Hematopoietic multipotent progenitor cell treated with erythropoietin and hydrocortisone succinate and interleukin-3 and kit ligand, for 8 days (in vitro differentiated cells): ENCODE data around the gene OR2AJ1.

Experiments
- DNase-seq: peaks from one replicate; pipeline ENCODE4 v3.0.0-alpha.2; 2015

OR2AJ1 gene

DNA sequence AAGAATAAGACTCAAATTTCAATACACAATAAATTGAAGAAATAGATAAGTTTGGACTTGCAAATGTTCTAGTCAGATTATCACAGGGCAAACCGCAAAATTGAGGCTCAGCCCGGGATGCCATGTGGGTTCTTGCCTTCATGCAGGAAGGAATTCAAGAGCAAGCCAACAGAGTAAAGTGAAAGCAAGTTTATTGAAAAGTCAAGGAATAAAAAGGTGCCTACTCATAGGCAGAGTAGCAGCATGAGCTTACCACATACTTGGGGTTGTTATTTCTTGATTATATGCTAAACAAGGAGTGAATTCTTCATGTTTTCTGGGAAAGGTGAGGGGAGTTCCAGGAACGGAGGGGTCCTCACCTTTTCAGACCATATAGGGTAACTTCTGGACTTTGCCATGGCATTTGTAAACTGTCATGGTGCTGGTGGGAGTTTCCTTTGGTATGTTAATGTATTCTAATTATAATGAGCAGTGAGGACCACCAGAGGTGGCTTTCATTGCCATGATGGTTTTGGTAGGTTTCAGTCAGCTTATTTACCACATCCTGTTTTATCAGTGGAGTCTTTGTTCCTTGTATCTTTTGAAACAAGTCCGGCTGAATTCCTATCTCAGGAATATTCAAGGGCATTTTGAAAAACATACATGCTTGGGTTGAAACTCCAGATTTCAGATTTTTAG lies 38.4 kb downstream of the OR2AJ1 start:
- peak; percentile 89 for DNase-seq

DNA sequence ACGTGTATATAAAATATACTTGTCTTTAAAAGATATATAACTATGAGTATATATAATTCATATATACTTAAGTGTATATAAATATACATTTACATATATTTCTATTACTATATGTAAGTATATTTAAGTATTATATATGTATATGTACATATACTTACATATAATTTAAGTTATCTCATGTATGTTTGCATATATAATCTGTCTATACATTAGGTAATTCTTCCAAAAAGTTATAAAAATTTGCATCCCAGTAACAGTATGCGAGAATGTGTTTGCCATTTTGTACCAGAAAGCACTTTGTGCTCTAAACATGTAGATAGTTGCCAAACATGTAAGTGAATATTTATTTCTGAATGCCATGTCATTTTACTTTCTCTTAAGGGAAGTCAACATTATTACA lies 40.2 kb downstream of the OR2AJ1 start, which contains the start of gene OR2AK2:
Gene OR2AK2, plus strand, starts transcription at position 301 of the 400 bp plus-strand sequence. CDS start 144 bp downstream, outside the sequence.
- DNase-seq: no peak

DNA sequence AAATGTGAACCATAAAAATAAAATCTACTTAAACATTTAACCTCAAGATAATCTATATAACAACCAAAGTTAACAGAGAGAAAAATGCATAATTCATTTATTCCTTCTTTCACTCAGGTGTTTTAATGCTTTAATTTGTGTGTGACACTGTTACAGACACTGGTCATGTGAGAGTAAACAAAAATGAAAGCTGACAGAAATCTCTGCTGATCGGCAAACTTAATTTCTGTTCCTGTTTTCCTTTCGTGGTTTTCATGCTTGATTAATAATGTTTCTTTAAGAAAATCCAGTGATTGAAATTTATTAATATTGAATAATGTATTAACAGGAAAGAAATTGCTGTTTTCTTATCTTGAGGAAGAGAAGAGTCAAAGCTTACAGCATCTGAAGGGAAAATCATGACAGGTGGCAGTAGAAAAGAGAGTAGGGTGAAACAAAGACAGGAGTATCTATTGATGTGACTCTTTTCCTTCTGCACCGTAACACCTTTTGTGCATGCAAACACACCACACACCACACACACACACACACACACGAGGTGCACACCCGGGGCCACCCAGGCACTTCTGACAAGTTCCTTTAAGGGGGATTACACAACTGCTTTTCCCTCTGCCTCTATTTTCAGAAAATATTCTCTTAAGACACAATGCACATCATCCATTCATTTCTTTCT lies 42.0 kb downstream of the OR2AJ1 start:
- no peak for DNase-seq
